NCI-H2081 treated with DMSO at 0.1 percent for 48 hours (cell line): ENCODE data around the gene ZBTB7C.

Experiments used
- DNase-seq: peaks from one replicate; lab custom pipeline; 2025; lab: John Stamatoyannopoulos, UW

The ZBTB7C gene

GRCh38 chr18:47992976-47993375 is 416.2 kb downstream of the ZBTB7C start:
- no peak for DNase-seq

- DNase-seq = no peak
Measured at GRCh38 chr18:47992266-47992665, 416.9 kb downstream of the ZBTB7C start.

- DNase-seq = no peak
Measured at GRCh38 chr18:47990981-47991380, 418.2 kb downstream of the ZBTB7C start.

GRCh38 chr18:47987388-47987699 is 421.8 kb downstream of the ZBTB7C start:
- no peak for DNase-seq

GRCh38 chr18:47986620-47987387 is 422.4 kb downstream of the ZBTB7C start:
- no peak for DNase-seq

GRCh38 chr18:47985866-47986265 is 423.3 kb downstream of the ZBTB7C start:
- no peak for DNase-seq

- DNase-seq = no peak
Measured at GRCh38 chr18:47984991-47985390, 424.2 kb downstream of the ZBTB7C start.

- DNase-seq = no peak
Measured at GRCh38 chr18:47983946-47984345, 425.2 kb downstream of the ZBTB7C start.

- no peak for DNase-seq
Measured at GRCh38 chr18:47983055-47983454, 426.1 kb downstream of the ZBTB7C start.

GRCh38 chr18:47981830-47982229 is 427.4 kb downstream of the ZBTB7C start:
- DNase-seq = no peak

- DNase-seq = no peak
Measured at GRCh38 chr18:47981320-47981719, 427.9 kb downstream of the ZBTB7C start.

- no peak for DNase-seq
Measured at GRCh38 chr18:47979611-47980200, 429.5 kb downstream of the ZBTB7C start.

- no peak for DNase-seq
Measured at GRCh38 chr18:47978603-47979002, 430.6 kb downstream of the ZBTB7C start.

- DNase-seq = no peak
Measured at GRCh38 chr18:47978141-47978540, 431.0 kb downstream of the ZBTB7C start.
